Measurements from ENCODE around the gene HNF1A. TPM values are rescaled to one million over a fixed set of nuclear protein-coding genes. Genes with fewer than 3 reads are reported as not detected.

The HNF1A gene
- total RNA-seq, 4 donors from 2014 or later, result not detected

DNA sequence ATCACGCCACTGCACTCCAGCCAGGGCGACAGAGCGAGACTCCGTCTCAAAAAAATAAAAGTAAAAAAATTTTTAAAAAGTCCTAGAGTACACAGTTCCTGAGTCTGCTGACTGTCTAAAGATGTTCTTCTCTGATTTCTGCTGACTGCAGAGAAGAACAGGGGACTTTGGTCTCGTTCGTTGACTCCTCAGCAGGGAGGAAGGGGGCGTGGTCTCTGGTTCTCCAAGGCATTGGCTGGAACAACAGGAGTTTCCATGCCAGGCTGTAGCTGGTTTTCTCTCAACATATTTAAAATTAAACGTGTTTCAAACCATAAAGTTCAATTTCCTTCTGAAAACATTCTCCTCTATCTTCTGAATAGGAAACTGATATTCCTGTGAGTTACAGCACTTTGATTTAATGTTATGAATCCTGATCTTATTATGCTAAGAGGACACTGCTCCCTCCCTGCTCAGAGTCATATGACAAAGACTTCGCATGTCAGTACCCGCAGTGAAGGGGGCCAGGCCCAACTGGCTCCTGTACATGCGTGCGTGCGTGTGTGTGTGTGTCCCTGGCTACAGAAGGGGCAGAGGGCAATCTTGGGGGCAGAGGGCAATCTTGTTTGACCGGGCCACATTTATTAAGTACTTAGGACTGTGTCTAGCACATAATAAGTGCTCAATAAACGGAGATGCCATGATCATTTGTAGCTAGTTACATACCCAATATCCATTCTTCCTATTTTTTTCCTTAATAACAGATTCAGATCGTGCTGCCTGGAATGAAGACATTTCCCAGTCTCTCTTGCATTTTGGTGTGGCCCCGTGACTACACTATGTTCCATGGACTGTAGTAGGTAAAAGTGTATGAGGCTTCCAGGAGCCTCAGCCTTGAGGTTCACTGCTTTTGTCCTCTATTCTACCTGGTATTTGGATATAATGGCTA is 16.5 kb upstream of the HNF1A start:
- TF ChIP-seq CTCF (IDR thresholded peaks at IDR 0.05; ENCODE audit: low read depth), result no peak

DNA sequence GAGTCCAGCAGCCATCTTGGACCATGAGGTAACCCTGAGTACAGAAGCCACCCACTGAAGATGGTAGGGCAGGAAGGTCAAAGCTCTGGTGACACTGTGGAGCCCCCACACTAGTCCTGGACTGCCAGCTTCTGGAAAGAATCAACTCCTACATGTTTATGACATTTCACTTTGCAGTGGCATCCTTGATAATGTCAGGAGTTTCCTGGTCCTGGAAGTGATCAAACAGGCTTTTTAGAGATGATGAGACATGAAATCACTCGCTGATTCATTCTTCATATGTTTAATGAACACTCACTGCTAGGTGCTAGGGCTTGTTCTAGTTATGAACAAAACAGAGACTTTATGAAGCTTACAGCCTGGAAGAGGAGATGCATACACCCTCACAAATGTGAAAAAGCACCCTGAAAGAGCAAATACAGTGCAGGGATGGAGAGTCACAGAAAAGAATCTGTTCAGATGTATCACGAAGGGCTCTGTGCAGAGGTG is 15.8 kb upstream of the HNF1A start:
- TF ChIP-seq CTCF (IDR thresholded peaks at IDR 0.05; ENCODE audit: low read depth), result no peak

DNA sequence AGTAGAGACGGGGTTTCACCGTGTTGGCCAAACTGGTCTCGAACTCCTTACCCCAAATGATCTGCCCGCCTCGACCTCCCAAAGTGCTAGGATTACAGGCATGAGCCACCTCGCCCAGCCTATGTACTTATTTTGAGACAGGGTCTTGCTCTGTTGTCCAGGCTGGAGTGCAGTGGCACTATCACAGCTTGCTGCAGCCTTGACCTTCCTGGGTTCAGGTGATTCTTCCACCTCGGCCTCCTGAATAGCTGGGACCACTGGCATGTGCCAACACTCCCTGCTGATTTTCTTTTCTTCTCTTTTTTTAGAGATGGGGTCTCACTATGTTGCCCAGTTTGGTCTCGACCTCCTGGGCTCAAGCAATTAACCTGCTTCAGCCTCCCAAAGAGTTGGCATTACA is 14.0 kb upstream of the HNF1A start:
- no peak for TF ChIP-seq CTCF (IDR thresholded peaks at IDR 0.05; ENCODE audit: low read depth)

DNA sequence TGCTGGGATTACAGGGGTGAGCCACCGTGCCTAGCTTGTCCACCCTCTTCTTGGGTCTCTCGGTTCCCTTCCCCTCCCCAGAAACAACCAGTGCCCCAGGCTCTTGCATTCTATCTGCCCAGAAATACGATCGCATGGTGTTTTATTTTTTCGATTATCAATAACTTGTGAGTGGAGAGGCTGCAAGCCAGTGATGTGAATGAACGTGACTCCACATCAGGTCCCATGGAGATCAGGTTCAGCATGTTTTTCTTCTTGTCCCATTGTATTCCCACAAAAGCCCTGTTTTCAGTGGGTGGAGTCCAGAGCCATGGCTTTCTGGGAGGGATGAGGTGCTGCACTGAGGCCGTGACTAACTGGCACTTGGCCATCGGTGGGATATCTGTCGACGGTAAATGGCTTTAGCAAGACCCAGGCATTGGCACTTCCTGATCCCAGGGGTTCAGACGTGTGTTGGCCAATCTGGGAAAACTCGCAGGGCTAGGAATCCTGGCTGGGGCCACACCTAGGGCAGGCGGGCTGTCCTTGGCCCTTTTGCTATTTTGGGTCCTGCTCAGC is 12.7 kb upstream of the HNF1A start:
- TF ChIP-seq CTCF (IDR thresholded peaks at IDR 0.05; ENCODE audit: low read depth), result no peak

- no peak for TF ChIP-seq CTCF (IDR thresholded peaks at IDR 0.05; ENCODE audit: low read depth)
Measured at GRCh38 chr12:120970310-120970709, 8.0 kb upstream of the HNF1A start.

DNA sequence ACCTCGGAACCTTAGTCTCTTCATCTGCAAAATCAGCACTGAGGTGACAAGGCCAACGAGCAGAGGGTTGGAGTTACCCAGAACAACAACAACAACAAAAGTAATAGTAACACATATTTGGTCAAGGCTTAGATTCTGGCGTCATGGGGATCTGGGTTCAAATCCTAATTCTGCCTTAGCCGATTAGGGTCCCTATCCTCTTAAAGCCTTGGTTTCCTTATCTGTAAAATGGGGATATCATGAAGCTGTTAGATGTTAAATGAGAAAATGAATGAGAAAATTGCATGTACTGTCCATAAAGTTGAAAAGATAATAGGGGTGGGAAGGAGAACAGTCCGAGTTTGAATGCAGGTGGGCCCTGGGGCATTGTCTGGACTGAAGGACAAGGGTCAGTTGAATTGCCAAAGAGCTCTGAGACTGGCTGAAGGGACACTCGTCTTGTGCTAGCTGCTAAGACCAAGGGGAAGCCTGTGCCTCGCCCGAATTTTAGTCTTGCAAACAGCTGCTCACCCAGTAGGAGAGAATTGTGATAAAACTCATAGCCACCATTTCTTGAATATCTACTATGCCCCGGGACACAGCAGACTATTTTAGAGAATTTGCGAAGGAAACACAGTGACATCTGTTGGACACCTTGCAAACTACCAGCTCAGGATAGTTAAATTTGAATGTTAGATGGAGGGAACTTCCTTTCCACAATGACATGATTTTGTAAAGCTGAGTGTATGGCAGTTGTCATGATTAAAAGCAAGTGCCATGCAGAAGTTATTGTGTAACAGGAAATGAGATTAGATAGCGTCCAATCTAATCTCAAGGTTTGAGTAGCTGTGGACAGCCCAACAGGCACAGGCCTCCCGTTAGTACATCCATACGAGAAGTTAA is 6.8 kb upstream of the HNF1A start:
- no peak for TF ChIP-seq CTCF (IDR thresholded peaks at IDR 0.05; ENCODE audit: low read depth)

Data from subcutaneous adipose tissue (tissue), 4 donors.